ENCODE measurements around the gene ZMPSTE24.

Gene ZMPSTE24

DNA sequence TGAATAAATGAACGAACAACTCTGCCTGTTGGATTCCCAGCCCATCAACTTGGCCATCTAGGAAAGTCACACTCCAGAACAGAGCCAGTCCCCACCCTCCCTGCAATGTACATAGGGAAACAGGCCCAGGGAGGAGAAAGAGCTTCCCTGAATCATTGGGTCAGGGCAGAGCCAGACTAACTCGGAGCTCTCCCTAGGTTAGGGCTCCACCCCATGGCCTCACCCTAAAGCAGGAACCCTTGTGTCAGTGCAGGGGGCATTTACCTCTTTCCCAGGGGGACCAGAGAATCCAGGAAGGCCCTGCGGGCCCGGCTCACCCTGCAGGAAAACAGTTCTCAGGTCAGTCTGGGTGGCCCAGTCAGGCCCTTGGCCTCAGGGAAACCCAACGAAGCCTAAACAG is 47.4 kb downstream of the ZMPSTE24 start:
- DNase-seq = no peak

DNA sequence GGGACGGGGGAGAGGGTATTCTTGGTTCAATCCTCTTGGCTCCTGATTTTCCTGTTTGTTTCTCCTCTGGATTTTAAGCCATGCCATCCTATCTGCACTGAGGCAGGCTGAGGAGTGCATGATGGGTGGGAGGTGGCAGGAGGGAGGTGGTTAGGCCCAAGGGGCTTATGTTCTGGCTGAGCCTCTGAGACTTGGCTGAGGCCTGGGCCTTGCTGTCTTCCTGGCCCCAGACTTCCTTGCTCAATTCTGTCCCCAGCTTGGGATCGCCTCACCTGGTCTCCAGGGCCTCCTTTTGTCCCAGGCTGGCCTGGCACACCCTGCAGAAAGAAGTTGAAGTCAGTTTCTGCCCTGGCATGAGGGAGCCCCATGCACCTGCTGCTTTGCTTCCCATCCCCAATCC is 47.8 kb downstream of the ZMPSTE24 start:
- no peak for DNase-seq

DNA sequence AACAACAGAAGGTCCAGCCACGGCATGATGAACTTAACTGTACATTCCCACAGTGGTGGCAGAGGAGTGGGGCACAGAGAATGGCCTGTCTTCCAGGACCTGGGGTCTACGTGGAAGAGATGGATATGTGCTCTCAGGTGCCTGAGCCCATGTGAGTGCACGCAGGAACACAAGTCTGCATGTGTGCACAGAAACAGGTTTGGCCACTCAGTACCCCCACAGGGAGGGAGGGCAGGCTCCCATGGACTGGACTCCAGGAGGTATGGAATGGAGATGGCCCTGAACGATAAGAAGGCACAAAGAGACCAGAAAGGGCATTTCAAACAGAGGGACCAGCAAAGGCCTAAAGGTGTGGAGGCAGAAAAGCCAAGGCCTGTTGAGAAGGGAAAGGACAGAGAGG is 48.3 kb downstream of the ZMPSTE24 start:
- DNase-seq = no peak

DNA sequence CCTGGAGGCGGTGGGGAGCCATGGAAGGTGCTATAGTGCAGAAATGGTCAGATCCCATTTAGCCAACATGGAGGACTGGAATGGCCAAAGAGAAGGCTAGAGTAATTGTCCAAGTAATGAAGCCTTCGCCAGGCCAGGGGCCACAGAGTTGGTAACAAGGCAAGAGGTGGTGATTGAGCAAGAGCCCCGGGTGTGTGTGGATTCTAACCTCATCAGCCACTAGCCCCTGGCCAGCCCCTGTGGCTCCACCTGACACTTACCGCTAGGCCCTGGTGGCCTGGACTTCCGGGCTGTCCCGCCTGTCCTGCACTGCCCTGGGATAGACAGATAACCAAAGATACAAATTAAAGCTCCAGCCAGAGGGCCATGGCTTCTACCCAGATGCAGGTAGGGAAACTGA is 49.1 kb downstream of the ZMPSTE24 start:
- DNase-seq = no peak

DNA sequence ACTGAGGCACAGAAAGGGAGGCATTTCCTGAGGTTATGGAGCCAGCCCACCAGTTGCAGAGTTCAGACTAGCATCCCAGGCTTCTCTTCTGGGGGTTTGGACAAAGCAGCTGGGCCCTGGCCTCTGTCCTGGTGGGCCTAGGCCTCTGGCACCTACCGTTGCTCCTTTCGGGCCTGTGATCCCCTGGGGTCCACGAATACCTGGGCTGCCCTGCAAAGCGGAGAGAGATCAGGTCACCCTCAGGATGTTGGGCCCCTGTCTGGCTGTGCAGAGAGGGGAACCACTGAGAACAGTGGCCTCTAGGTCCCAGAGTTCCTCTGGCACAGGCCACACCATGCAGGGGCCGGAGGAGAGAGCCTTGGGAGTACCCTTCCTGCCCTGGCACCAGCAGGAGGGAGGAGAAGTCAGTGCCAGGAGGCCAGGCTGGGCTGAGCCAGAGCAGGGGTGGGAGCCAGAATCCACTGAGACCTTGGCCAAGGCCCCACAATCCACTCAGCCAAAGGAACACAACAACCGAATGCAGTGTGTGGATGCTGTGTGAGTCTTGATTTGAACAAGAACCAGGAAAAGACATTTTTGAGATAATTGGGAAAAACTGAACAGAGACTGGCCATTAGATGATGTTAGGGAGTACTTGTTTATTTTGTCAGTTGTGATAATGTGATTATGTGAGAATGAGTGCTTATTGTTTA is 50.1 kb downstream of the ZMPSTE24 start:
- no peak for DNase-seq

DNA sequence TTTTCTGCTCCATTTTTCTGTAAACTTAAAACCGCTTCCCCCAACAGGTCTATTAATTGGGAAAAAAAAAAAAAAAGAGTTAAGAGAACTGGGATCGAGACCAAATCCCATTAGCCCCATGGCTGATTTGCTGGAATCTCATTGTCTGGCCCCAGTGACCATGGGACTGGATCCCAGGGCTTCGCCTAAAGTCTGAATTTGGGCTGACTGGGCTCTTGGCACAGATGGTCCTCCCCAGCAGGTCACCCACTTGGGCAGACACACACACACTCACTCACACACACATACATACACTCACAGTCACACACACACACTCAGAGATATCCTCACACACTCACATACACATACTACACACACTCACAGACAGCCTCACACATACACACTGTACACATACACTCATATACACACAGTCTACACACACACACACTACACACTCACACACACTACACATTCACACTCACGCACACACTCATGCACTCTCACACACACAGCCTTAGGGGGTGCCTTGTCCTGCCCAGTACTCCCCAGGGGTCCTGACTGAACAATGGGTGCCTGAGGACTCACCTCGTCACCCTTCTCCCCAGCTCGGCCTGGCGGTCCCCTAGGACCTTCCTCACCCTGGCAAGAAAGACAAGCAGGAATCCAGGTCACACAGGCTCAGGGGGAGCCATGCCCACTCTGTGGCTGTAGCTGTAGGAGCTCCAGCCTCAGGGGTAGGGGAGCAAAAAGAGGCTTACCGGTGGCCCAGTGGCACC is 51.5 kb downstream of the ZMPSTE24 start:
- no peak for DNase-seq

DNA sequence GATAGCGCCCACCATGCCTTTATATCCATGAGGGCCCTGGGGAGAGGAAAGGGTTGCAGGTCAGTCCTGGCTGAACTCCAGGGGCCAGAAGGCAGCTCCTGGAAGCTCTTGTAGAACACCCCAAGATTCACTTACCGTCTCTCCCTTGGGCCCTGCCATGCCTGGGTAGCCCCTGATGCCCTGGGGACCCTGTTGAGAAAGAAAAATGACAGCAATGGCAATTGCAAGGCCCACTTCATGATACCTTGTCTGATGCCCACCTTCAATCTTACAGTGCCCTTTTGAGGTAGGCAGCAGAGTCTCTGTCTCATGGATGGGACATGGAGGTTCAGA is 52.1 kb downstream of the ZMPSTE24 start:
- DNase-seq = no peak

DNA sequence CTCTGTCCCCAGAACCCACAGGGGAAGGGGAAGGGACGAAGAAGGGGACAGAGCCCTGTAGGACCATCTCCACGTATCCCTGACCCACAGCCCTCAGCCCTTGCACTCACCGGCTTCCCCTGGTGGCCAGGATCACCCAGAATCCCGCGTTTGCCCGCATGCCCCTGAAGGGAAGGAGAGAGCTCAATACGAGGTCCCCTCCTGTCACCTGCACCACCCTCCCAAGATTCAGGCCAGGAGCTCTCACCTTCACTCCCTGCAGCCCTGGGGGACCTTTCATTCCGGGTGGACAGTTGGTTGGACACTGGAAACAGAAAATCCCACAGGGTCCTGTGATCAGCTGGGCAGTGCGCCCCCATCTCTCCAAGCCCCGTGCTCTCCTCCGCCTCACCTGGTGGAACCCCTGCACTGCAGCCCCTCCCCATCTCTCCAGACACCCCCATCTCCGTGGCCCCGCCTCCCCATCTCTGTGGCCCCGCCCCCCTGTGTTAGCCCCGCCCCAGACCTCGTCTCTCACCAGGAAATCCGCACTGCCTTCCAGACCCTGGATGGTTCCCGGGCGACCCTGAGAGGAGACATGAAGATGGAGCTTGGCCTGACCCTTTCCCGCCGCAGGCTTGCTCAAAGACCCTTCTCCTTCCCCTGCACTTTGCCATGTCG is 53.1 kb downstream of the ZMPSTE24 start:
- DNase-seq = no peak

DNA sequence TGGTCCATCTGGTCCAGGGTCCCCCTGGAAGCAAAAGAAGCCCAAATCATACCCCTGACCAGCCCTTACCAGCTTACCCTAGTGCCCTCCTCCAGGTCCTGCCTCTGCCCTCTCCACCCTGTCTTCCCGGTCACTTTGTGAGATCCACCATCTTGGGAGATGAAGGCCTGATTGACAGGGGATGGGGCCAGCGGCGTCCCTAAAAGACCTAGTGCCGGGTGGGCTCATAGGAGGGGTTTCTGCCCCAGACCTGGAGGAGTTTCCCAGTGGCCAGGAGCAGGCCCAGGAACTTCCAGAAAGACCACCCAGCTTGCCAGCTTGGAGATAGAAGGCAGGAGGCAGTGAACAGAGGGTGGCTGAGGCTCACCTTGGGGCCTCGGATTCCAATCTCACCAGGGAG is 53.7 kb downstream of the ZMPSTE24 start:
- DNase-seq = no peak

DNA sequence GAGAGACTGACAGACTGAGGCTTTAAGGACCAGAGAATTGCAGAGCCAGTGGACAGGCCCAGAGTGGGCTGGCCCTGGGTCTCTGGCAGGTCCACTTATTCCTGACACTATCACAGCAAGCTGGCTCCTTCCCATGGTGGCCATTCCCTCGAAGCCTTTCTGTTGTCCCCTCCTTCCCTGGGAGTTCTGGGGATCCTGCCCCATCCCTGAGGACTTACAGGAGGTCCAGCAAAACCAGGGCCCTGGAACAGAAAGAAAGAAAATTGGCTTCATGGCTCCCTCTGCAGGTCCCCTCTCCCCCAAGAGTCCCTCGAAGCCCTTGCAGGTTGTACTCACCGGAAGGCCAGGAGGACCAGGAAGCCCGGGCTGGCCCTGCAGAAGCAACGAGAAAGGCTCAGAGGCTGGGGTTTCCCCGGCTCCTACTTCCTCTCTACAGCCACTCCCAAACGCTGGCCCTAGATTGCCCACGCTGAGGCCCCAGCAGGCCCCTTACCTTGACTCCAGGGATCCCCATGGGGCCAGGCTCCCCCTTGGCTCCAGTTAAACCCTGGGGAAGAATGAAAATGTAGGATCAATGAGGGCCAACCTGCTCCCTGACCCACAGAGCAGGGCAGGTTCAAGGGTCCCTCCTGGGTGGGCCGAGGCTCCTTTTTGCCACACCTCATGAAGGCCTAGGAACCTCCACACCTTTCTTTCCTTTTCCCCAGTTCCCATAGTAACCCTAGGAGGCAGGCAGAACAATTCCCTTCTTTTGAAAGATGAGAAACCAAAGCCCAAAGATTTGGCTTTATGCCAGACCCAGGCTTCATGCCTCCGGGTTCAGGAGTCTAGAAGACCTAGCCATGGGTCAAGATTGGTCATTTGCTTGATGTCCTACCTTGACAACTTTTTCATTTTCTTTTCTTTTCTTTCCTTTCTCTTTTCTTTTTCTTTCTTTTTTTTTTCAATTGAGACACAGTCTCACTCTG is 54.5 kb downstream of the ZMPSTE24 start:
- DNase-seq = no peak

DNA sequence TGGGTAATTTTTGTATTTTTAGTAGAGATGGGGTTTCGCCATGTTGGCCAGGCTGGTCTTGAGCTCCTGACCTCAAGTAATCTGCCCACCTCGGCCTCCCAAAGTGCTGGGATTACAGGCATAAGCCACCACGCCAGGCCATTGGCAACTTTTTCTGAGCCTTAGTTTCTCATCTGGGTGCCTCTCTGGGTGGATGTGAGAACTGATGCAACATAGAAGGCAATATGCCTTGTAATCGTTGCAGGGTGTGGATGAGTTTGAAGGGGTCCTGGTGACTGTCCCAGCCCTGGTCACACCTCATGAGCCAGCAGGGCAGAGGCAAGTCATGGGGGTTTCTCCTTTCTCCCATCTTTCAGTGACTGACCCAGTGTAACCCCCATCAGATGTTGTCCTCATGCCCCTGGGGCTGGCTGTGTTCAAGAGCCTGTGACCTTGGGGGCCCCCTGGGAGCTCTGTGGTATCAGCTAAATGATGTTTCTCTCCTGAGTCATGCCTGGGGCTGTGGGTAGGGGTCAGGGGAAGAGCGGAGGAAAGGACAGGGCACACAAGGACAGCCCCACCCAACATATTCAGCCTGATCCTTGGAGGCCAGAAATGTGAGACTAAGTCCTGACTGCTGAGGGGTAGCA is 55.4 kb downstream of the ZMPSTE24 start:
- DNase-seq = no peak

DNA sequence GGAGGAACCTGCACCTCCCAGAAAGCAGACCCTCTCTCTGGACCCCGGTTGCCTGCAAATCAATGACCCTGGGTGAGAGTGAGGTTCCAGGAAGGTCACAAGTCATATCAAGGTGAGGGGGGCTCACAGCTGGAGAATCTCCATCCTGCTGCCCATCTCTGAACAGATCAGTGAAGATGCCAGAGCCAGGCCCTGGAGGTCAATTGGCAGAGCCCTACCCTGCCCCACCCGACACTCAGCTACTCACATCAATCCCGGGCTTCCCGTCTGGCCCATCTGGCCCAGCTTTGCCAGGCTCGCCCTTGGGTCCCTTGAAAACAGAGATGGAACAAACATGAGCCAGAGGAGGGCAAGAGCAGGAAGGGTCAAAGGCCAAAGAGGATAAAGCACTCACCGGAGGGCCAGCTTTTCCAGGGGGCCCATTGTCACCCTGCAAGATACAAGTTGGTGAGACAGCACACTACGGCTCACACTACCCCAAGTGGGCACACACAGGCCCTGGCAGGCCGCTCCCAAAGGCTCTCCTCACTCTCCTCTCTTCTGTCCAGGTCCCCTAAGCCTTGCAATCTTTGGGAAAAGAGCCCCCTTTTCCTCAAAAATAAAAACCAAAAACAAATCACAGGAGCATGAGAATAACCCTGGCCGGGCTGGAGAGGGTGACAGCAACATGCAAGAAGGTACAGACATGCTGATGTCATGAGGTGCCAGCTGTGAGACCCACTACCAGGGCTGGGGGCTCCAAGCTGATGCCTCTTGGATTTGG is 56.1 kb downstream of the ZMPSTE24 start:
- no peak for DNase-seq

DNA sequence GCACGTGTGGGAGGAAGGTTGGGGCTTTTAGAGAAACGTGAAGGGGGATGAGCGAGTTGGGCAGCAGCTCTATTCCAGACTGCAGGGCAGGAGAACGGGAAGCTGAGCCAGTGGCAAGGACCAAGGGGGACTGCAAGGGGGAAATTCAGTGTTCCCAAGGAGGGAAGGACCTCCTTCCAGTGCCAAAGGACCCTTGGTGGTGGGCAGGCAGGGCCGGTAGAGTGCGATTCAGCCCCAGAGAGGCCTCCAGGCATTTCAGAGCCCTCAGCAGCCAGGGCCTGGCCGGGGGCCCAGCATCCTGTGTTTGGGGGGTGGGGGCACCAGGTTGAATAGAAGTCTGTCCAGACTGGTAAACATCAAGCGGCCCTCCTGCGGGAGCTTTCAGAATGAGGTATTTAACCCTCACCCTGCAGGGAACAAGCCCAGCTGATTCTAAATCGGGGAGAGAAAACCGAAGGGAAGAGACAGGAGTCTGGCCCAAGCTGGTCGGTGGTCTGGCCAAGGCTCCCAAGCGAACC is 56.7 kb downstream of the ZMPSTE24 start:
- DNase-seq = no peak

DNA sequence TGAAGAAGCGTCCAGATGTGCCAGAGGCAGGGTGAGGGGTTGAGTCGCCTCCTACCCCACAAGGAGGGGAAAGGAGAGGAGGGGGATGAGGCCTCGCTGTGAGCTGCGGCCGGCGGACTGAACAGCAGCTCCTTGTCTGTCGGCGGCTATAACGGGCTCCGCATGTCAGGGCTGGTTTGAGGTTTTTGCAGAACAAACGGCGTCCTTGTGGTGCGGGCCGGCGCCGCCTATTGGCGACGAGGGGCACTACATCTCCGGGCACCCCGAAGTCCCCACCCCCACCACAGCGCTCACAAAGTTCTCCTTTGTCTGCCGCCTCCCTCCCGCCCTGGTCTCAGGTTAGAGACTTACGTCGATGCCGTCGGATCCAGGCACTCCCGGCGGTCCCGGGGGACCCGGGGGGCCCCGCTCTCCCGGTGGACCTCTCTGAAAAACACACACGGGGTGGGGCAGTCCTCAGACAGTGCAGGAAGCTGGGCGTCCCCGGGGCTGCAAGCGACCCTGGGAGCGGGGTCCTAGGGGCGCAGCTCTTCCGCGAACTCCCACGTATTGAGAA is 57.3 kb downstream of the ZMPSTE24 start:
- peak; percentile 77 for DNase-seq

DNA sequence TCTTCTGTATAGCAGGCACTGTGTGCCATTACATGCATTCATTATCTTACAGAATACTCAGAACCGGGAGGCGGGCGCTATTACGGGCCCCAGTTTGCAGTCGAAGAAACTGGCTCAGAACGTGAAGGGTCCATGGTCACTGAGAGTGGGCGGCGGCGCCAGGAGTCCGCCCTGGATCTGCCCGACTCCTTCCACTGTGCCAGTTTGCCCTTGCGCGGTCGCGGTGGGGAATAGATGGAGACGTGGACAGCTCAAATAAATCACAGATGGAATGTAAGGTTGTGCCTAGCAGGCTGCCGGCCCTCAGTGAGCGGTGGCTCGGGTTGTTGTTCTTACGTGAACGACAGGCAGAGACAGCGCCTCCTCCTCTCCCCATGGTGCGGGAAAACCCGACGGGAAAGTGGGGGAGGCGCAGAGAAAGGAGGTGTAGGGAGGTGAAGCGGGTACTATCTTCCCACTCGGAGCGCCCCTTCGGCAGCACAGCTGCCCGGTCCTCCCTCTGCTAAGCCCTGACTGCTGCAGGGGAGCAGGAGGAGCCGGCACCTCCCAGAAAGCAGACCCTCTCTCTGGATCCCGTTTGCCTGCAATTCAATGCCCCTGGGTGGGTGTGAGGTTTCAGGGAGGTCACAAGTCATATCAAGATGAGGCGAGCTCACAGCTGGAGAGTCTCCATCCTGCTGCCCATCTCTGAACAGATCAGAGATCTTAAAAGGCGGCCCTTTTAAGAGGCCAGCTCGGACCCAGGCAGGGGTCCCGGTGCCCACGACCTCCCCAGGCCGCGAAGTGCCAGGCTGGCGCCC is 58.0 kb downstream of the ZMPSTE24 start:
- DNase-seq = peak; percentile 19

DNA sequence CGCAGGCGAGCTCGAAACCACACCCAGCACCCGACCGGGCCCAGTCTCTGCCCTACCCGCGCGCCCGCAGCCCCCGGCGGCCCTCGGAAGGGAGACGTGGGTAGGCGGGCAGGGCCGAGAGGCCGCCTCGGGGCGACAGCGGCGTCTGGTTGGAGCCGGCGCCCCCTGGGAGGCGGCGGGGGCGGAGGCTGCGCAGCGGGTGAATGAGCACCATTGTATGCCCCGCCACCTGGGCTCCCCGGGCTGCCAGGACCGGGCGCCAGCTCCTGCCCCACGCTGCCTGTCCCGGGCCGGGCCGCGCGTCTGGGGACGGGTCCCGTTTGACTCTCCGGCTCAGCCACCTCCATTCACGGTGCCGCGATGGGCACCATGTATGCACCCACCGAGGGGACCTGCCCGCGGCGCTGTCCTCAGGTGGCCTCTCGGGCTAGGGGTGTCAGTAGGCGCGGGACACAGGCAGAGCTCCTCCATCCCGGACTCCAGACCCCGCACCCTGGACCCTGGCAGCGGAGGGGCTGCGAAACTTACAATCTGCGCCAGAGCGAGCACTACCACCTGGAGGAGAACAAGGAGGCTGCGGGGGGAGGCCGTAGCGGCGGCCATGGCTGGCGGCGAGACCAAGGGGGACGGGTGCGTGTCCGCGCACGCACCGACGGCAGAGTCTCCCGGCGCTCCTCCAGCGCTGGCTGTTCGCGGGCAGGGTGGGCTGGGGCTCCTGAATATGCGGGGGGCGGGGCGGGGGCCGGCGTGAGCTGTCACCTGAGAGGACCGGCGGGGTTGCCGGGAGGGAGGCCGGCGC is 58.8 kb downstream of the ZMPSTE24 start, which contains the start of gene COL9A2:
TSS of gene COL9A2 (minus strand) at position 692 of the 799 bp plus-strand sequence. CDS start at position 603, 89 bp downstream.
- DNase-seq = peak; percentile 50

DNA sequence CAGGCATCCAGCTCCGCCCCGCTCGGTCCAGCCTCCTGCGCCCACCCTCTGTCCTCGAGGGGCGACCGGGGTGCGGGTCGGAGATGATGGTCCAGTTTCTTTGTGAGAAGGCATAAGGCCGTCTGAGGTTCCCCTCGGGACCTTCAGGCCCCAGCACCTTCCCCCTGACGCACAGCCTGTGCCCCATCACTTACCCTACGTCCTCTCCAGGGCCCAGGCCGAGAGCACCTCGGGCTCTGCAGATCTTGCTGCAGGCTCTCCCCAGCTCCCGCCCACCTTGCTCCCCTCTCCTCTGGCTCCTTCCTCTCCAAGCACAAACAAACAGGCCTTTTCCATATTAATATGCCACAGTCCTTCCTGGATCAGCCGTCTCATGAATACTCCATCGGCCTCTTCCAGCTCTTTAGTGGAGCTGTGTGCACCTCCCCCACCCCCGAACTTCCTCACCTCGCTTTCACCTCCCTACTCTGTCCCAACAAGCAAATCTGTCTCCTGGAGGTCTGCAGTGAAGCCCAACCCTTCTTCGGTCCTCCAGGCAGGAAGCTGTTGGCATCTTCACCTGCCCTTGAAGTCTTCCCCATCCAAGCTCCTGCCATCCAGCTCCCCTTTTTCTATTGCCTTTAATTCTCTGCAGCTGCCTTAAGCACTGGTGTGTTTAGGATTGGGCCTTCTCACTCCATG is 59.5 kb downstream of the ZMPSTE24 start:
- DNase-seq = no peak

DNA sequence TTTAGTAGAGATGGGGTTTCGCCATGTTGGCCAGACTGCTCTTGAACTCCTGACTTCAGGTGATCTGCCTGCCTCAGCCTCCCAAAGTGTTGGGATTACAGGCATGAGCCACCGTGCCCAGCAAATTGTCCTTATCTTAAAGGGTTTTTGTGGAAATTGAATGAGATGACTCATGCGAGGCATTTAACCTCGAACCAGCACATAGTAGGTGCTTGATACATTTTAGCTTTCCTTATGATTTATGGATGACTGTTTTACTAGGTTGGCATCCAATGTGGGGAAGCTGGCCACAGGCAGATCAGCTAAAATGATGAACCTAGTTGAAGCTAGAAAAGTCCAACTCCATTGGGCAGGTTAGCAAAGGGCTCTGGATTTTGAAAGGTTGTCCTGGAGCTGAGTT is 60.4 kb downstream of the ZMPSTE24 start:
- DNase-seq = no peak

All from T-helper 9 cell (primary cell).